Thoracic aorta (tissue), 2 donors: ENCODE data around the gene PRIM1. TPM values are rescaled to one million over a fixed set of nuclear protein-coding genes. Genes with fewer than 3 reads are reported as not detected.

ENCODE experiments used
- ATAC-seq: fragments of 150-250 bp; one replicate; pipeline ENCODE4 v1.8.0; 2017; ENCODE audit warnings: low read depth; ENCODE audit not compliant: insufficient number of reproducible peaks, low FRiP score
- DNase-seq: peaks from one replicate; pipeline ENCODE4 v3.0.0-alpha.2; 2020; ENCODE audit warnings: low spot score
- H3K27ac ChIP-seq, 2 donors: fragments of 200-600 bp; sonication (generic); 1 replicate in 1 of 2; 2 replicates in 1 of 2; pipeline ENCODE4 v1.5.1; 2016; ENCODE audit warnings: mild to moderate bottlenecking in 2 of 2, moderate library complexity in 2 of 2
- H3K27me3 ChIP-seq: fragments of 200-600 bp; sonication (generic); replicated peaks from 2 replicates; pipeline ENCODE4 v1.6.0; 2016; ENCODE audit warnings: mild to moderate bottlenecking; ENCODE audit not compliant: insufficient read depth
- H3K36me3 ChIP-seq: fragments of 200-600 bp; sonication (generic); one replicate; pipeline ENCODE4 v1.5.1; 2016
- H3K4me1 ChIP-seq, 2 donors: fragments of 200-600 bp; sonication (generic); 1 replicate in 1 of 2; 2 replicates in 1 of 2; pipeline versions ENCODE4 v1.5.1 to v1.6.0; 2016; ENCODE audit warnings: low read depth in 2 of 2, mild to moderate bottlenecking in 1 of 2; ENCODE audit not compliant: control insufficient read depth in 1 of 2
- H3K4me3 ChIP-seq: fragments of 200-600 bp; sonication (generic); 2 replicates; pipeline ENCODE4 v1.5.1; 2016; ENCODE audit warnings: mild to moderate bottlenecking
- H3K9me3 ChIP-seq: fragments of 200-600 bp; sonication (generic); 2 replicates; pipeline ENCODE4 v1.5.1; 2016
- CTCF ChIP-seq: fragments of 200-600 bp; sonication (generic); IDR thresholded peaks from one replicate; pipeline ENCODE4 v1.5.1; 2019; ENCODE audit warnings: antibody characterized with exemption
- total RNA-seq, 2 donors: library from RNA; depleted of rRNA; stranded (reverse); fragments of >200 nt; gene quantifications; one replicate each; pipeline versions ENCODE4 v1.1.0 to v1.2.3, GENCODE V29; 2016

PRIM1 gene
- total RNA-seq, 2 donors from 2014 or later: 2.3 to 4.0 TPM

- Histone ChIP-seq H3K36me3 (no peaks in the 10 kb centered on the region), H3K4me3 (no peak overlapping the region), H3K27me3 (no peaks in the 10 kb centered on the region), H3K27ac (no peak overlapping the region), H3K4me1 (no peaks in the 10 kb centered on the region), H3K9me3 (no peaks in the 10 kb centered on the region)
- no peak for ATAC-seq
- no peak for DNase-seq
- TF ChIP-seq CTCF: no peak
Measured at GRCh38 chr12:56787498-56787897, 35.4 kb upstream of the PRIM1 start.

- no peak for TF ChIP-seq CTCF
- H3K4me3 ChIP-seq: no peak overlapping the region
- H3K27ac ChIP-seq: no peak overlapping the region
- H3K9me3 ChIP-seq: no peaks in the 10 kb centered on the region
- no peaks in the 10 kb centered on the region for H3K27me3 ChIP-seq
- H3K36me3 ChIP-seq: no peaks in the 10 kb centered on the region
- no peaks in the 10 kb centered on the region for H3K4me1 ChIP-seq
- DNase-seq (no peak), ATAC-seq (no peak)
Measured at GRCh38 chr12:56785874-56786273, 33.8 kb upstream of the PRIM1 start.

GRCh38 chr12:56785141-56785865 is 33.2 kb upstream of the PRIM1 start:
- Histone ChIP-seq H3K4me3 (no peak overlapping the region), H3K27me3 (no peaks in the 10 kb centered on the region), H3K9me3 (no peaks in the 10 kb centered on the region), H3K36me3 (no peaks in the 10 kb centered on the region), H3K4me1 (no peaks in the 10 kb centered on the region), H3K27ac (no peak overlapping the region)
- TF ChIP-seq CTCF: no peak
- DNase-seq: no peak
- ATAC-seq: no peak

- ATAC-seq (no peak), DNase-seq (no peak)
- H3K9me3 ChIP-seq: no peaks in the 10 kb centered on the region
- no peak overlapping the region for H3K27ac ChIP-seq
- no peaks in the 10 kb centered on the region for H3K4me1 ChIP-seq
- no peak for TF ChIP-seq CTCF
- no peaks in the 10 kb centered on the region for H3K27me3 ChIP-seq
- H3K36me3 ChIP-seq: no peaks in the 10 kb centered on the region
- no peak overlapping the region for H3K4me3 ChIP-seq
Measured at GRCh38 chr12:56781726-56782125, 29.6 kb upstream of the PRIM1 start.

GRCh38 chr12:56778756-56779155 is 26.6 kb upstream of the PRIM1 start:
- DNase-seq (no peak), ATAC-seq (no peak)
- H3K36me3 ChIP-seq: no peaks in the 10 kb centered on the region
- no peak overlapping the region for H3K27ac ChIP-seq
- no peak overlapping the region for H3K4me3 ChIP-seq
- H3K27me3 ChIP-seq: no peaks in the 10 kb centered on the region
- H3K9me3 ChIP-seq: no peaks in the 10 kb centered on the region
- no peaks in the 10 kb centered on the region for H3K4me1 ChIP-seq
- no peak for TF ChIP-seq CTCF
